Right hindlimb (tissue), 1 donor: ENCODE results near the gene TEPSIN.
"Not testable (repeated sequence)": the region's sequence is repeated elsewhere in the genome, so short reads cannot be mapped to it uniquely, and the experiment has no call there.

Experiments
- DNase-seq: peaks from one replicate; pipeline ENCODE4 v3.0.0-alpha.2; 2018

TEPSIN gene

GRCh38 chr17:81234940-81235821, 3.7 kb downstream of the TEPSIN start:
- no peak for DNase-seq

- no peak for DNase-seq
These were observed 4.4 kb downstream of the TEPSIN start for GRCh38 chr17:81234506-81234855.

DNA sequence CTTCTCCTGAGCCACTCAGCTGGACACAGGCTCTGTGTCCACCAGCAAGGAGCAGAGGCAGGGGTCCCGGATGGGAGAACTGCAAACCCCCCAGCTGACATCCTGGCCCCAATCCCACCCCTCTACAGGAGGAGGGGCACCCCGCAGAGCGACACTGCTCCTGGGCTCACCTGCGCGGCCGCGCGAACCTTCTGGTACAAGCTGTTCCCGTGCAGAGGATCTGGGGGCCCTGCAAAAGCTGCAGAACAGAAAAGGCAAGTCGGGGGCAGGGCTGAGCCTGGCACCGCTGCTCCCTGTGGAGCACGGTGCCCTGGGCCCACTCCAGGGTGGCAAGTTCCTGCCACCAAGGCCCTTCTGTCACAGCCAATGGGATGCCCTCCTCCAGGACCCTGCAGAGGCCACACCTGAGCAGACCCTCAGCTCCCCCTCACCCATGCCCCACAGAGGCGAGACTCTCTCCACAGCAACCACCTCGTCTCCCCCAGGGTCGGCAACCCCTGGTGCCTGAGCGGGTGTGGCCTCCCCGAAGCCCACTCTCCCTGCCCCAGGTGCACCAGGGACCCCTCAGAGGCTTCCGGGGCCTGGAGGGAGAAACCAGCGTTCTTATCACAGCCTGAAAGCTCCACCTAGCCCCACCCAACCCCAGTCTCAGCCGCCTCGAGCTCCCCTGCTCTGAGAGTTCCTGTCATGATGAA, 4.9 kb downstream of the TEPSIN start:
- DNase-seq = no peak

- DNase-seq = no peak
These were observed 5.5 kb downstream of the TEPSIN start for GRCh38 chr17:81233316-81233715.

GRCh38 chr17:81232616-81233241, 6.1 kb downstream of the TEPSIN start:
- DNase-seq = no peak

DNA sequence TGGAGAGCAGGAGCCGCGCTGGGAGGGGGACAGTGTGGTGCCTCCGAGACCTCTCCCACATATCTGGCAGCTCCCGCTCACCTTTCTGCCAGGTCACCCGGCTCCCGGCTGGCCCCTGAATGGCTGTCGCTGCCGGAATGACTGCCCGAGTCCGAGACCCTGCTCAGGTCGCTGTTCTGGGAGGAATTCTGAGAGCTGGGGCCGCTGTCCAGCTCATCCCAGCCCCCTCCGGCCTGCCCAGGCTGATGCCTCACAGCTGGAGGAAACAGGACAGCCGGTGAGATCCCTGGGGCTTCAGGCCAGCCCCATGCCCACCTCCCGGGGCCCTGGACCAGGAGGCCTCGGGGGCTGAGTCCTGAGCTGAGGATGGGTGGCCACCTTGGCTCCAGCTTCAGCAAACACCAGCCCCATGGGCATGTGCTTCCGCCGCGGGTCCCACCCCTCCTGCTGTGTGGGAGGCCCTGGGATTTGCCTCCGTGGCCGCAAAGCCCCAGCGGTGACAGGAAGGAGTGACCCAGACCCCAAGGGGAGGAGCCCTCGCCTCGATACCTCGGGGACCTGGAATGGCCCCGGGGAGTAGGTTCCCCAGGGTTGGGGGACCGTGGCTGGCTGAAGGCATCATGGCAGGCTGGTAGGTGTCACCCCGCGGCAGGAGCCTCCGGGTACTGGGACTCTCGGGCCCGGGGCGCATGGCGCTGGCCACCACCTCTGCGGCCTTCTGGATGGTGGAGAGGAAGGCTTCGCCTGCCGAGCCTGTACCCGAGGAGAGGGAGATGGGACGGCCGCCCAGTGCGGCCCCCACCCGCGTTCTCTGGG, 6.9 kb downstream of the TEPSIN start:
- DNase-seq = no peak

- DNase-seq = no peak
These were observed 7.7 kb downstream of the TEPSIN start for GRCh38 chr17:81231121-81231645.

GRCh38 chr17:81230043-81230820, 8.6 kb downstream of the TEPSIN start:
- DNase-seq = no peak

- no peak for DNase-seq
These were observed 9.3 kb downstream of the TEPSIN start for GRCh38 chr17:81229666-81229920.

- no peak for DNase-seq
These were observed 9.8 kb downstream of the TEPSIN start for GRCh38 chr17:81228834-81229665.

- DNase-seq = no peak
These were observed 10.4 kb downstream of the TEPSIN start for GRCh38 chr17:81228420-81228819.

DNA sequence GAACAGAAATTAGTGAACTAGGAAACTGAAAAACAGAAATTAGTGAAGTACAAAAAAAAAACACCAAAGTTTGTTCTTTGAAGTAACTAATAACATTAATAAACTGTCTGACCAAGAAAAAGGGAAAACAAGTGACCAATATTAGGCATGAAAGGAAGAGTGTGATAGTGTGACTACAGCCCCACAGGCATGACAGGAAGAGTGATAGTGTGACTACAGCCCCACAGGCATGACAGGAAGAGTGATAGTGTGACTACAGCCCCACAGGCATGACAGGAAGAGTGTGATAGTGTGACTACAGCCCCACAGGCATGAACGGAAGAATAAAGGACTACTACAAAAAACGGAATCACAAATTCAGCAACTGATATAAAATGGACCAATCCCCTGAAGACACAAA, 11.2 kb downstream of the TEPSIN start:
- not testable (repeated sequence) for DNase-seq

GRCh38 chr17:81223762-81224130, 15.1 kb downstream of the TEPSIN start:
- no peak for DNase-seq

- peak; percentile 99 for DNase-seq
These were observed 15.7 kb downstream of the TEPSIN start, which contains the start of gene CEP131 for GRCh38 chr17:81222906-81223761. TSS of gene CEP131 (minus strand) at chr17:81222965. CDS start at chr17:81220056, 2,909 bp downstream.

DNA sequence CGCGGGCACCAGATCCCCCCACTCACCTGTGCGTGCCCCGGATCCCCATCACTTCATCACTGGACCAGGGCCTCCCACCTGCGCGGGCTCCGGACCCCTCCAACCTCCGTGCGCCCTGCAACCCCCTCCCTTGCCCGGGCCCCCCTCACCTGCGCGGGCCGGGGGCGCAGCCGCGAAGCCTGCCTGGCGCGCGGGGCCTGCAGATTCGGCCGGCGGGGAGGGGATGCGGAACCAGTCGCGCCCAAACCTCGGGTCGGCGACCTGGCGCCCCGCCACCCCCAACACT, 16.3 kb downstream of the TEPSIN start:
- DNase-seq = no peak

GRCh38 chr17:81221842-81222619, 16.8 kb downstream of the TEPSIN start:
- DNase-seq = no peak

DNA sequence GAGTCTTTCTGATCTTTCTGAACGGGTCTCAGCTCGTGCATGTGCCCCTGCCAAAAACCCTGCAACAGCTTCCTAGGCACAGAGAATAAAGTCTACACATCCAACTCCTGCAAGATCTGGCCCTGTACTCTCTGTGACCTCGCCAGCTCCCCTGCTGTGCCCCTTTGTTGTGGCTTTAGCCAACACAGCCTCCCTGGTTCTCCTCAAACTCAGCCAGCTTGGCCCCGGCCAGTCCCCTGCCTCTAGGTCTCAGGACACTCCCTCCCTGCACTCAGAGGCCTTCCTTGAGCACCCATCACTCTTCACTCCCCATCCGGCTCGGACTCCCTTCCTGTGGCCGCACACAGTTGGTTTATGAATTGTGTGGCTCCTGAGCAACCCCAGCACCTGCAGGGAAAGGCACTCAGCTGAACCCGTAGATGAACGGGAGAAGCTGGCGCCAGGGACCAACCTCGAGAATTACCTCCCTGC, 17.4 kb downstream of the TEPSIN start:
- no peak for DNase-seq

- no peak for DNase-seq
These were observed 19.2 kb downstream of the TEPSIN start for GRCh38 chr17:81219476-81220180.

GRCh38 chr17:81218991-81219390, 19.9 kb downstream of the TEPSIN start:
- DNase-seq = no peak
